A549 treated with DMSO at 1 μM for 4 hours (cell line): ENCODE measurements around the gene NFRKB. TPM values are rescaled to one million over a fixed set of nuclear protein-coding genes. Genes with fewer than 3 reads are reported as not detected.

Experiments
- total RNA-seq: library from RNA; stranded (reverse); fragments of 200-300 nt; extraction: Qiagen RNA extraction; gene quantifications from 5 replicates; pipeline ENCODE4 v1.2.3, GENCODE V29; 2022; ENCODE audit warnings: low read depth

NFRKB gene
- total RNA-seq = 12.4 to 15.8 TPM (median 14.0 TPM) in 5 replicates

DNA sequence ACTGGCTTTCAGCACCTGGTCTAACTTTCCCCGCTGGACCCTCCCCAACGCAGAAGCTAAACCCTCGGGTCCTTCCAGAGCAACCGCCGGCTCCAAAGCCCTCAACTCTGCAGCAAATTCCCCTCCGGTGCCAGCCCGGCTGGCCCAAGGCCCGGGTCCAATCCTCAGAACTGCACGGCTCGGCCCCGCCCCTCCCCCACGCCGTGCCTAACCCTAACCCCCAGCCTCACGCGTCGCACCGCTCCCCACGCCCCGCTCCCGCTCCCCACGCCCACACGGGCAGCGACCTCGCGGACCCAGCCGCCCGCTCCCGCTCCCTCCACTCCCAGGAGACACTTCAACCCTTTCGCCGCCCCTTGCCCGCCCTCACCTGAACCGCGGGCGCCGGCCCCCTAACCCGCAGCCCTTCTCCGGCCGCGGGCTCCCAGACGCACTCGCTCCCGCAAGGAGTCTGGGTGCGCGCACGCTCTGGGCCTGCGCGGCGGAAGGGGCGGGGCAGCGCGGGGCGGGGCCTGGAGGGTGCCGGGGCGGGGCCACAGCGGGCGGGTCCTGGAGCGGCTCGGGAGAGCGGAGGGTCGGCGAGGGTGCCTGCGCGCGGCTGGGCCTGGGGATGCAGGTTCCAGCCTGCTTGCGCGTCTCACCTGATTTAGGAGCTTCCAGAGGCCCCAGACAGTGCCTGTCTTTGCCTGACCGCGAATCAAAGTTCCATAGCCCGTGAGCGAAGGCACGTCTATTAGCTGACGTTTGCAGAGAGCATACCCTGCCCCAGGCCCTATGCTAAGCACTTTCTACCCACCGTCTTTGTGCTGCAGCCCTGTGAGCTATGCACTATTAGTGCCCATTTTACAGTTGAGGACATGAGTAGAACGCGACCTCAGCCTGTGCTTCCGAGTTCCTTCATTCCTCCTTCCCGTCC lies at the start of gene NFRKB:
TSS of gene NFRKB (minus strand) at position 453 of the 916 bp plus-strand sequence. CDS start 2,729 bp downstream, outside the sequence.

Other genes starting within 250 kb of the NFRKB start
- 0.13 to 0.27 TPM (median 0.24 TPM) in 3 of 5 replicates, not detected in the others for gene TMEM45B, start 79.7 kb downstream of the NFRKB start, total RNA-seq
- 1.6 to 2.6 TPM (median 2.2 TPM) in 5 replicates for gene PRDM10, start 107.3 kb upstream of the NFRKB start, total RNA-seq
- gene APLP2, start 174.3 kb upstream of the NFRKB start, total RNA-seq = 162 to 200 TPM (median 184 TPM) in 5 replicates